ENCODE results near the gene ARHGAP26. TPM values are rescaled to one million over a fixed set of nuclear protein-coding genes. Genes with fewer than 3 reads are reported as not detected.

ARHGAP26 gene
- polyA plus RNA-seq, 3 donors: 9.5 to 14.5 (median 14.4) TPM

DNA sequence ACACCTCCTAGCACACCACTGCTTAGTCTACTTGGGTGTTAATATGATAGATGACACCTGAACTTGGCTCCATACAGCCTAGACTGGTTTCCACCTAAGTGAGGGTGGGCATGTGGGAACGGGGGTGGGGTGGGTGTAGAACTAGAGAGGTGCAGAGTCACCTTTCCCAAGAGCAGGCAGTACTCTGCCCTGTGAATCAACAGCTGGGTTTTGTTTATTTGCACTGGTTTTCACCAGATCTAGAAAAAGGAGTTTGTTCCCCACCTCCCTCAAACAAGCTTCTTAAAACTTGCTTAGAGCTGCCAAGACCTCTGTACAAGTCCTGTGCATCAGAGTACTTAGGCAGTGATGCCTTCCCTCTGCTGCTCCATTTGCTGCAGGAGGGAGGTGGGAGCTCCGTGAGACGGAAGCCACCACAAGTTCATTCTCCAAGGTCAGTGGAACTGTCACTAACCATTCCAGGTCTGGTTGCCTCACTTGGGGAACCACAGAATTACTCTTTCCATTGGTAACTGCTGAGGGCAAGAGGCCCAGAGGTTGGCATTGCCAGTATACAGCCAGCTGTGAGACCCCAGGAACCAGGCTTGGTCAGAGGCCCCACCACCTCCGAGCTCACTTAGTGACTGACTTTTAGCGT lies 469.8 kb downstream of the ARHGAP26 start:
- no peak for DNase-seq

- DNase-seq: no peak
Measured at GRCh38 chr5:143241892-143242291, 471.7 kb downstream of the ARHGAP26 start.

DNA sequence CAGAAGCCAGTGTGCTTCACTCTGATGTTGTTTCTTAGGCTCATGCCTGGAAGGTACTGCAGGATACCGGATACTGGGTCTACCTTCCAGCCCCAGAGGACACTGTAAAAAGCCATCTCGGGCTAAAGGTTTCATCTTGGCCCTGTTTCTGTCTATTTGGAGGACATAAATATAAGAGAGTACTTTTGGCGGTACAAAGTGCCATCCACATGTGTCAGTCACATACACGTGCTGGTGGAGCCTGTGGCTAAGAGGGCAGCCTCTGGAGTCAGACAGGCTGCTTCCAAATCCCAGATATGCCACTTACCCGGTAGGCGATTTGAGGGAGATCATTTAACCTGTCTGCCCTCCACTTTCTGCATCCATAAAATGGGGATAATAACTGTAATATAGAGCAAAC lies 472.9 kb downstream of the ARHGAP26 start:
- no peak for DNase-seq

- DNase-seq: no peak
Measured at GRCh38 chr5:143244000-143244736, 474.0 kb downstream of the ARHGAP26 start.

DNA sequence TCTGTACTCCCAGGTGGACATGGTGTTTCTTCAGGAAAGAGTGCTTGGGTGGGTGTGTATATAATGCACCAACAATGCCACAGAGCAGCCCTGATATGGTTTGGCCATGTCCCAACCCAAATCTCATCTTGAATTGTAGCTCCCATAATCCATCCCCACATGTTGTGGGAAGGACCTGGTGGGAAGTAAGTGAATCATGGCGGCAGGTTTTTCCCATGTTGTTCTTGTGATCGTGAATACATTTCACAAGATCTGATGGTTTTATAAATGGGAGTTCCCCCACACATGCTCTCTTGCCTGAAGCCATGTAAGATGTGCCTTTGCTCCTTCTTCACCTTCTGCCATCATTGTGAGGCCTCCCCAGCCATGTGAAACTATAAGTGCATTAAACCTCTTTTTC lies 474.8 kb downstream of the ARHGAP26 start:
- no peak for DNase-seq

DNA sequence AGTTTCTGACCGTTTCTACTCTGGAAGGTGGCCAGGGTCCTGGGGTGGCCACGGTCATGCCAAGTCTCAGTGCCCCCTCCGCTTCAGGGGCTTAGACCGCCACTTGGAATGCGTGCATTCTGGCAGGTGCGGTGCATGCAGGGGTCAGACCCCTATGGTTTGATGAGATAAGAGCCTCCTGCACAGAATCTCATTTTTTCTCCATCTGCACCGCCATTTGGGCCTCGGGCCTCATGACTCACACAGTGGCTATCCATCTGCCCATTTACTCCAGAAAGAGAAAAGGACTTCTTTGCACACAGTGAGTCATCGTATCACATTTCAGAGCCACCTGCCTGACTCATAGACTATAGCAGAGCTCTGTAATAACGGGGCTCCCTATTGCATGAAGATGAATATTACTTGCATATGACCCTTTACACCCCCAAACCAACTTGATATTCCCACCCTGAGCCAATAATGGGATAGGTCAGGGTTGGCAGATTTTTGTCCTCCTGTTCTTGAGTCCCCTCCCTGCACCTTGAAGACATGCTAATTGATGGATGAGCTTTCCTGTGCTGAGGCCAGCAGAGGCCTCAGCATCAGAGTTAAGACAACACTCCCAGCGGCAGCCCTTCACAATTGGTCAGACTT lies 475.9 kb downstream of the ARHGAP26 start:
- DNase-seq: no peak

DNA sequence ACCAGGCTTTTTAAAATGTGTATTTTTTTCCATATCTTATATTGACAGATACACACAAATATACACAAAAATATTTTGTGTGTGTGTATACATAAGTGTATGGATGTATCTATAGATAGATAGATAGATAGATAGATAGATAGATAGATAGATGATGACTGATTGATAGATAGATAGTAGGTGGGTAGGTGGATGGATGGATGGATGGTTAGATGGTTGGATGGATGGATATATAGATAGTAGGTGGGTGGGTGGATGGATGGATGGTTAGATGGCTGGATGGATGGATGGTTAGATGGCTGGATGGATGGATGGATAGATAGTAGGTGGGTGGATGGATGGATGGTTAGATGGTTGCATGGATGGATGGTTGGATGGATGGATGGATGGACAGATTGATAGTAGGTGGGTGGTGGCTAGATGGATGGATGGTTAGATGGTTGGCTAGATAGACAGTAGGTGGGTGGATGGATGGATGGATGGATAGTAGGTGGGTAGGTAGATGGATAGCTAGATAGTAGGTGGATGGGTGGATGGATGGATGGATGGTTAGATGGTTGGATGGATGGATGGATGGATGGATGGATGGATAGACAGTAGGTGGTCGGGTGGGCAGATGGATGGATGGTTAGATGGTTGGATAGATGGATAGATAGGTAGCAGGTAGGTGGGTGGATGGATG lies 477.1 kb downstream of the ARHGAP26 start:
- no peak for DNase-seq

- DNase-seq: no peak
Measured at GRCh38 chr5:143248391-143248790, 478.2 kb downstream of the ARHGAP26 start.

- DNase-seq: no peak
Measured at GRCh38 chr5:143248822-143249579, 478.8 kb downstream of the ARHGAP26 start.

- DNase-seq: no peak
Measured at GRCh38 chr5:143249851-143250250, 479.7 kb downstream of the ARHGAP26 start.

DNA sequence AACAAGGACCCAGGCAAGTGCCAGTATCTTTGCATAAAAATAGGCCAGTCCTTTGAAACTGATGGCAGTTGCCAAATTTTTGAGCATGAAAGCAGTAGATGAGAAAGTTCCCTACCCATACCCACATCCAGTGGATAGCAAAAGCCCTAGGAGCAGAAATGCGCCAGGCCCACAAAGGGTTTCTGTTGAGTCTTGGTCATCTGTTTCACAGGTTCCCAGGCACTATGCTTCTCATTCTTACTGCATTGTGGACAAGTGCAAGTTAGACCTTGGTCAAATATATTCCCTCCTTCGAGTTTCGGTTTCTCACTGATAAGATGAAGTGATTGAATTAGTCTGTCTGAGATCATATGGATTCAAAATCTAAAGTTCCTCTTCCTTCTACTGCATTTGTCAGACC lies 481.0 kb downstream of the ARHGAP26 start:
- DNase-seq: no peak

- no peak for DNase-seq
Measured at GRCh38 chr5:143251946-143252345, 481.8 kb downstream of the ARHGAP26 start.

DNA sequence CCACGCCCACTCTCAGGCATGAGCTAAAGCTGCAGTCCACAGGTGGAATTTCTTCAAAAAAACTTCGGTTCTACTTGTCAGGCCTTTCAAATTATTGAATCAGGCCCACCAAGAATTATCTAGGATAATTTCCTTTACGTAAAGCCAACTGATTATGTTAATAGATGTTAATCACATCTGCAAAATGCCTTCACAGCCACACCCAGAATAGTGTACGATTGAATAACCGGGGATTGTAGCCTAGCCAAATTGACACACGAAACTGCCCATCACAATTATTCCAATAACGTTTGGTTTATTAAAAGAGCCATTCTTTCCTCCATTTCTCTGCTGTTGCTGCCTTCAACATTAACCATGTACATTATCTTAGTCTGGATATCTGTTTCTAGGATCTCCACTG lies 484.6 kb downstream of the ARHGAP26 start:
- DNase-seq: no peak

- no peak for DNase-seq
Measured at GRCh38 chr5:143258559-143259253, 488.5 kb downstream of the ARHGAP26 start.

DNA sequence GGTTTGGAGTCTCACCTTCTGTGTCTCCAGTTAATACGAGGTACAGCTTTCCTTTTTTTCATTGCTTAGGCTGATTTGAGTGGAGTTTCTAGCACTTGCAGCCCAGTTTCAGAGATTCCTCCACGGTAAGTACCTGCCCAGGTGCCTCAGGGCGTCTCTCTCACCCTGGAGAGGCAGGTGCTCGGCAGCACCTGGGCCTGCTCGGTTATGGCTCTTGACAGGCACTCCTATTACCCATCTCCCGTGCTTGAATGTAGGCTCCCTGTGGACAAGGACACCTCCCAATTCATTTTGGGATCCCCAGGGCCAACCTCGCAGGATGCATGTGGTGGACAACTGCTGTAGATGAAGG lies 489.1 kb downstream of the ARHGAP26 start:
- no peak for DNase-seq

- DNase-seq: no peak
Measured at GRCh38 chr5:143261748-143262392, 491.7 kb downstream of the ARHGAP26 start.

DNA sequence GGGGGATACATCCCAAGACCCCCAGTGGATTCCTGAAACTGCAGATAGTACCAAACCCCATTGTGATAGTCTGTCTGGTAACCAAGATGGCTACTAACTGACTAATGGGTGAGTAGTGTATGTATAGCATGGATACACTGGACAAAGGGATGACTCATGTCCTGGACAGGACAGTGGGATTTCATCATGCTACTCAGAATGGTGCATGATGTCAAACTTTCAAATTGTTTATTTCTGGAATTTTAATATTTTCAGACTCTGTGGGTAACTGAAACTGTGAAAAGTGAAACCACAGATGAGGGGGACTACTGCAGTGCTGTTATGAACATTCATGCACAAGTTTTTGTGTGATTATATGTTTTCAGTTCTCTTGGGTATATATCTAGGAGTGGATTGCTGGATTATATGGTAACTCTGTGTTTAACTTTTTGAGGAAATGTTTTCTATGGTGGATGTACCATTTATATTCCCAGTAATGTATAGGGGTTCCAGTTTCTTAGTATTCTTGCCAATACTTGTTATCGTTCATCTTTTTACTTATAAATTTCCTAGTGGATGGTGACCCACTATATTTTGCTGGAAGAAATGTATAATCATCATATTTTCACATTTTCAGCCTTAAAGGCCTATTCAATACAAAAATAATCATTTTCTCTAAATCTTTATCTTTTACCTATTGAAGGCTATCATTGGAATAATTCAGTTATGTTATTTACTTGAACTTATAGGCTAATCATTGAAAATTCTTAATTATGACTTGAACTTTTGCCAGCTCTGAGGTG lies 492.4 kb downstream of the ARHGAP26 start:
- no peak for DNase-seq

DNA sequence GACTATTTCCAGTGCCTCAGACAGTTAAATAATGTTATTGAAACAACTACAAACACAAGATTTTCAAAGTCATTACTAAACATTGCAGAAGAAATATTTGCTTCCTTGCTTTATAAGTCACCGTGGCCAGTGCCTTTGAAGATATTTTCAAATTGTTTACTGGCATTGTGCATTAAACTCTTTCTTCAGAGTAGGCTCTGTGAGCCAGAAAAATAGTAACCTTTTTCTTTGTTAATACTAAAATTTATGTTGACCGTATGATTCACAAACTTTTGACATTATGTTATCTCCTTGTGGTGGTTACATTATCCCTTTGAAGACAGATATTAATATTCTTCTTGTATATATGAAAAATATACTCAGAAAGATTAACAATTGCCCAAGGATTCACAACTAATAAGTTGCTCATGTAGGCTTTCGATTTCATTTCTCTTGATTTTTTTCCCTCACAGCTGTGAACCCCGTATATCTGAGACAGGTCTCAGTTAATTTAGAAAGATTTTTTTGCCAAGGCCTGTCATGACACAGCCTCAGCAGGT lies 493.2 kb downstream of the ARHGAP26 start:
- DNase-seq: no peak

- no peak for DNase-seq
Measured at GRCh38 chr5:143265995-143266394, 495.8 kb downstream of the ARHGAP26 start.

GRCh38 chr5:143267186-143267585 lies 497.0 kb downstream of the ARHGAP26 start:
- no peak for DNase-seq

All from renal pelvis (tissue), 4 donors.